K562 (cell line): ENCODE data around the gene SLC29A2. TPM values are rescaled to one million over a fixed set of nuclear protein-coding genes. Genes with fewer than 3 reads are reported as not detected.

Source experiments
- CBX5 ChIP-seq: IDR thresholded peaks from 2 replicates; pipeline ENCODE4 v1.6.1; 2014; ENCODE audit warnings: low read depth, borderline replicate concordance
- CSDE1 ChIP-seq, 2 experiments: fragments of 450-650 bp; IDR thresholded peaks; 2 replicates each; pipeline ENCODE4 v1.6.1; 2016; ENCODE audit warnings: mild to moderate bottlenecking in 1 of 2
- ERF ChIP-seq: fragments of 450-650 bp; formaldehyde crosslinking; IDR thresholded peaks from 2 replicates; pipeline ENCODE4 v1.4.0; 2020; ENCODE audit warnings: mild to moderate bottlenecking, mixed read lengths
- HDAC6 ChIP-seq: IDR thresholded peaks from 2 replicates; pipeline ENCODE4 v1.6.1; 2012; ENCODE audit warnings: low read depth, mild to moderate bottlenecking, control low read depth, inconsistent platforms, low read length, moderate library complexity
- MYC ChIP-seq, 2 experiments: fragments of 250-450 bp in 1 of 2; sonication (Bioruptor Pico) in 1 of 2; IDR thresholded peaks; 2 replicates each; pipeline versions ENCODE4 v1.5.1 to v1.6.1; 2012 to 2021; ENCODE audit warnings: low read depth in 2 of 2, borderline replicate concordance in 1 of 2, improper control_type of control experiment in 1 of 2, low read length in 1 of 2, mild to moderate bottlenecking in 1 of 2, moderate library complexity in 1 of 2
- NCOA6 ChIP-seq: fragments of 450-650 bp; IDR thresholded peaks from 2 replicates; pipeline ENCODE4 v1.6.1; 2017; ENCODE audit warnings: mild to moderate bottlenecking
- NFRKB ChIP-seq: fragments of 450-650 bp; IDR thresholded peaks from 2 replicates; pipeline ENCODE4 v1.6.1; 2016; ENCODE audit warnings: low read depth
- RB1 ChIP-seq: fragments of 450-650 bp; IDR thresholded peaks from 2 replicates; pipeline ENCODE4 v1.6.1; 2017; ENCODE audit warnings: low read depth, mild to moderate bottlenecking
- SMAD2 ChIP-seq: fragments of 150-350 bp; IDR thresholded peaks from 2 replicates; pipeline ENCODE4 v1.6.1; 2014; ENCODE audit warnings: low read depth, mild to moderate bottlenecking, low read length
- SREBF1 ChIP-seq: fragments of 150-350 bp; IDR thresholded peaks from 2 replicates; pipeline ENCODE4 v1.6.1; 2014; ENCODE audit warnings: antibody characterized with exemption, low read depth, low read length, borderline replicate concordance
- TRIM28 ChIP-seq: fragments of 450-650 bp; IDR thresholded peaks from 2 replicates; pipeline ENCODE4 v1.6.1; 2017
- ZC3H4 ChIP-seq: sonication (generic); formaldehyde crosslinking; IDR thresholded peaks from 2 replicates; pipeline ENCODE4 v1.9.0; 2021; ENCODE audit warnings: missing genetic modification reagents, borderline replicate concordance
- ZFP30 ChIP-seq: fragments of 250-450 bp; sonication (Bioruptor Pico); IDR thresholded peaks from 2 replicates; pipeline ENCODE4 v1.8.0; 2022; ENCODE audit warnings: moderate library complexity, mild to moderate bottlenecking, inconsistent platforms, borderline replicate concordance
- ZNF75A ChIP-seq: fragments of 450-650 bp; formaldehyde crosslinking; IDR thresholded peaks from 2 replicates; pipeline ENCODE4 v1.4.0; 2020; ENCODE audit warnings: mild to moderate bottlenecking
- polyA plus RNA-seq, 8 experiments: library from polyadenylated mRNA; depleted of rRNA in 4 of 8; stranded (reverse) in 5 of 8; unstranded in 3 of 8; fragments of >200 nt; fragmentation: Nextera tagmentation in 2 of 8; fragmentation: Illumina TruSeq in 1 of 8; extraction: Ambion mirVana in 2 of 8; extraction: Trizol in 1 of 8; gene quantifications; 2 replicates each; pipeline versions ENCODE4 v1.2.1 to v1.2.3, GENCODE V29; 2011 to 2014; ENCODE audit warnings: inconsistent platforms in 1 of 8, missing spikeins in 1 of 8
- total RNA-seq, 7 experiments: library from RNA; depleted of rRNA in 6 of 7; stranded (reverse); fragments of >200 nt in 6 of 7; fragmentation: Illumina TruSeq in 2 of 7; extraction: Trizol in 2 of 7; gene quantifications; 2 replicates each; pipeline versions ENCODE4 v1.2.1 to v1.2.3, GENCODE V29; 2011 to 2021; ENCODE audit warnings: low replicate concordance in 1 of 7
- TF ChIP-seq, protein P1 (sequence below): sonication (generic); formaldehyde crosslinking; IDR thresholded peaks from 2 replicates; pipeline ENCODE4 v1.8.1; 2023; ENCODE audit warnings: missing genetic modification reagents, mild to moderate bottlenecking, borderline replicate concordance
- TF ChIP-seq, protein P2 (sequence below), 2 experiments: fragments of 450-650 bp; IDR thresholded peaks; 2 replicates each; pipeline ENCODE4 v1.6.1; 2016
- TF ChIP-seq, protein P3 (sequence below): fragments of 450-650 bp; formaldehyde crosslinking; IDR thresholded peaks from 2 replicates; pipeline ENCODE4 v1.4.0; 2022; ENCODE audit warnings: missing genetic modification characterization
- TF ChIP-seq, protein P4 (sequence below): sonication (generic); formaldehyde crosslinking; IDR thresholded peaks from 2 replicates; pipeline ENCODE4 v1.9.0; 2022; ENCODE audit warnings: mild to moderate bottlenecking, missing genetic modification reagents
- TF ChIP-seq, protein P5 (sequence below): fragments of 250-450 bp; sonication (Bioruptor Pico); IDR thresholded peaks from 2 replicates; pipeline ENCODE4 v1.8.0; 2021; ENCODE audit warnings: moderate library complexity, mild to moderate bottlenecking, inconsistent platforms

The SLC29A2 gene
- total and polyA plus RNA-seq, 9 of the 15 experiments (the other 6 are each of a cell fraction or from before 2014, with no cell fraction given), result 2.4 to 48.6 (median 14.2) TPM

DNA sequence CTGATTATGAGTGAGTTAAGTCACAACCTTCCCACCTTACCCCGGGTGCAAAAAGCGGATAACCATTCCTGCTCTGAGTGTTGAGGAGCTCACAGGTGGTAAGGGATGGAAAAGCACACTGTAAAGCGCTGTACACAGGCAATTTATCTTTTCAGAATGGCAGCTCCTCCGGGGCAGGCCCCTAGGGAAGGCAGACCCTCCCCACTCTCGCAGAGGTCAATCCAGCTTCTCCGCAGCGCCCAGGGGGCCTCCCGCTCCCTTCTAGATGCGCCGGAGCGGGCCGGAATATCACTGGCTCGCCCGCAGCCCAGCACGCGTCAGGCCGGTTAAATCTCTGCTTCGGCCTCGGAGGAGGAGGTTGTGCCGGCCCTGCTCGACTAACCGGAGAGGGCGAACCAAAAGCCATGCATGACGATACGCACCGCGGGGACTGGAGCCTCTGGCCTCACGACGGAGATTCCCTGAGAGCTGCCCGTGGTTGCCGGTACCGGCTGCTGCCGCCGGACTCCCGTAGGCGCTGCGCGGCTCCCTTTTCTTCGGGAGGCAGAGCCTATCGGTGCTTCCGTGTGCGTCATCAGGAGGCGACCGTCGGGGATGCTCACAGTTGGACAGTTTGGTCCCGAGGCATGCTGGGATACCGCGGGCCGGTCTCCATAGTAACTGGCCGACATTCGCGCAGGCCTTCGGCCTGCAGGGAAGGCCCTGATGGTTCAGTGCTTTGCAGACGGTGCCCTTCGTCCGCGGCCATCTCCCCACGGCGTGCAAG lies 26.8 kb downstream of the SLC29A2 start, which contains the start of gene BRMS1 (continued):
- TF ChIP-seq, protein P1, sequence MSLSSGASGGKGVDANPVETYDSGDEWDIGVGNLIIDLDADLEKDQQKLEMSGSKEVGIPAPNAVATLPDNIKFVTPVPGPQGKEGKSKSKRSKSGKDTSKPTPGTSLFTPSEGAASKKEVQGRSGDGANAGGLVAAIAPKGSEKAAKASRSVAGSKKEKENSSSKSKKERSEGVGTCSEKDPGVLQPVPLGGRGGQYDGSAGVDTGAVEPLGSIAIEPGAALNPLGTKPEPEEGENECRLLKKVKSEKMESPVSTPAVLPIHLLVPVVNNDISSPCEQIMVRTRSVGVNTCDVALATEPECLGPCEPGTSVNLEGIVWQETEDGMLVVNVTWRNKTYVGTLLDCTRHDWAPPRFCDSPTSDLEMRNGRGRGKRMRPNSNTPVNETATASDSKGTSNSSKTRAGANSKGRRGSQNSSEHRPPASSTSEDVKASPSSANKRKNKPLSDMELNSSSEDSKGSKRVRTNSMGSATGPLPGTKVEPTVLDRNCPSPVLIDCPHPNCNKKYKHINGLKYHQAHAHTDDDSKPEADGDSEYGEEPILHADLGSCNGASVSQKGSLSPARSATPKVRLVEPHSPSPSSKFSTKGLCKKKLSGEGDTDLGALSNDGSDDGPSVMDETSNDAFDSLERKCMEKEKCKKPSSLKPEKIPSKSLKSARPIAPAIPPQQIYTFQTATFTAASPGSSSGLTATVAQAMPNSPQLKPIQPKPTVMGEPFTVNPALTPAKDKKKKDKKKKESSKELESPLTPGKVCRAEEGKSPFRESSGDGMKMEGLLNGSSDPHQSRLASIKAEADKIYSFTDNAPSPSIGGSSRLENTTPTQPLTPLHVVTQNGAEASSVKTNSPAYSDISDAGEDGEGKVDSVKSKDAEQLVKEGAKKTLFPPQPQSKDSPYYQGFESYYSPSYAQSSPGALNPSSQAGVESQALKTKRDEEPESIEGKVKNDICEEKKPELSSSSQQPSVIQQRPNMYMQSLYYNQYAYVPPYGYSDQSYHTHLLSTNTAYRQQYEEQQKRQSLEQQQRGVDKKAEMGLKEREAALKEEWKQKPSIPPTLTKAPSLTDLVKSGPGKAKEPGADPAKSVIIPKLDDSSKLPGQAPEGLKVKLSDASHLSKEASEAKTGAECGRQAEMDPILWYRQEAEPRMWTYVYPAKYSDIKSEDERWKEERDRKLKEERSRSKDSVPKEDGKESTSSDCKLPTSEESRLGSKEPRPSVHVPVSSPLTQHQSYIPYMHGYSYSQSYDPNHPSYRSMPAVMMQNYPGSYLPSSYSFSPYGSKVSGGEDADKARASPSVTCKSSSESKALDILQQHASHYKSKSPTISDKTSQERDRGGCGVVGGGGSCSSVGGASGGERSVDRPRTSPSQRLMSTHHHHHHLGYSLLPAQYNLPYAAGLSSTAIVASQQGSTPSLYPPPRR (CRISPR knock-in tag), result no peak
- TF ChIP-seq CSDE1 (IDR thresholded peaks at IDR 0.05) (peak in 1 of 2 experiments; percentile 77; a peak in 2 of 4 replicates), CBX5 (no peak), TRIM28 (no peak), ZFP30 (CRISPR knock-in tag) (no peak), MYC (IDR thresholded peaks at IDR 0.05; ENCODE audit: low read depth, low read length) (peak; percentile 69; the same call in 1 of the 2 replicates), MYC (CRISPR knock-in tag; IDR thresholded peaks at IDR 0.05; ENCODE audit: borderline replicate concordance, low read depth) (no peak), NFRKB (no peak), ERF (CRISPR knock-in tag) (no peak), NCOA6 (no peak), SMAD2 (no peak), HDAC6 (no peak), ZNF75A (no peak), RB1 (peak; percentile 61; the same call in 1 of the 2 replicates), ZC3H4 (no peak), SREBF1 (no peak)
- TF ChIP-seq, protein P2, sequence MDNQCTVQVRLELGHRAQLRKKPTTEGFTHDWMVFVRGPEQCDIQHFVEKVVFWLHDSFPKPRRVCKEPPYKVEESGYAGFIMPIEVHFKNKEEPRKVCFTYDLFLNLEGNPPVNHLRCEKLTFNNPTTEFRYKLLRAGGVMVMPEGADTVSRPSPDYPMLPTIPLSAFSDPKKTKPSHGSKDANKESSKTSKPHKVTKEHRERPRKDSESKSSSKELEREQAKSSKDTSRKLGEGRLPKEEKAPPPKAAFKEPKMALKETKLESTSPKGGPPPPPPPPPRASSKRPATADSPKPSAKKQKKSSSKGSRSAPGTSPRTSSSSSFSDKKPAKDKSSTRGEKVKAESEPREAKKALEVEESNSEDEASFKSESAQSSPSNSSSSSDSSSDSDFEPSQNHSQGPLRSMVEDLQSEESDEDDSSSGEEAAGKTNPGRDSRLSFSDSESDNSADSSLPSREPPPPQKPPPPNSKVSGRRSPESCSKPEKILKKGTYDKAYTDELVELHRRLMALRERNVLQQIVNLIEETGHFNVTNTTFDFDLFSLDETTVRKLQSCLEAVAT (IDR thresholded peaks at IDR 0.05), result no peak
- TF ChIP-seq, protein P3, sequence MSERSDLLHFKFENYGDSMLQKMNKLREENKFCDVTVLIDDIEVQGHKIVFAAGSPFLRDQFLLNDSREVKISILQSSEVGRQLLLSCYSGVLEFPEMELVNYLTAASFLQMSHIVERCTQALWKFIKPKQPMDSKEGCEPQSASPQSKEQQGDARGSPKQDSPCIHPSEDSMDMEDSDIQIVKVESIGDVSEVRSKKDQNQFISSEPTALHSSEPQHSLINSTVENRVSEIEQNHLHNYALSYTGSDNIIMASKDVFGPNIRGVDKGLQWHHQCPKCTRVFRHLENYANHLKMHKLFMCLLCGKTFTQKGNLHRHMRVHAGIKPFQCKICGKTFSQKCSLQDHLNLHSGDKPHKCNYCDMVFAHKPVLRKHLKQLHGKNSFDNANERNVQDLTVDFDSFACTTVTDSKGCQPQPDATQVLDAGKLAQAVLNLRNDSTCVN (CRISPR knock-in tag), result no peak
- TF ChIP-seq, protein P4, sequence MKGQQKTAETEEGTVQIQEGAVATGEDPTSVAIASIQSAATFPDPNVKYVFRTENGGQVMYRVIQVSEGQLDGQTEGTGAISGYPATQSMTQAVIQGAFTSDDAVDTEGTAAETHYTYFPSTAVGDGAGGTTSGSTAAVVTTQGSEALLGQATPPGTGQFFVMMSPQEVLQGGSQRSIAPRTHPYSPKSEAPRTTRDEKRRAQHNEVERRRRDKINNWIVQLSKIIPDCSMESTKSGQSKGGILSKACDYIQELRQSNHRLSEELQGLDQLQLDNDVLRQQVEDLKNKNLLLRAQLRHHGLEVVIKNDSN (CRISPR knock-in tag), result no peak; the same call in 1 of the 2 replicates
- TF ChIP-seq, protein P5, sequence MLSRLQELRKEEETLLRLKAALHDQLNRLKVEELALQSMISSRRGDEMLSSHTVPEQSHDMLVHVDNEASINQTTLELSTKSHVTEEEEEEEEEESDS (CRISPR knock-in tag), result no peak
